ENCODE results near the gene ALAD. TPM values are rescaled to one million over a fixed set of nuclear protein-coding genes. Genes with fewer than 3 reads are reported as not detected.

Gene ALAD
- total RNA-seq, 1 experiment from 2014 or later = 8.9 TPM

- intact Hi-C loops (cut with micrococcal nuclease; ENCODE audit: unreplicated experiment) = no loop called here
- no peak for DNase-seq (ENCODE audit: low read depth, low spot score)
- ChIA-PET POLR2A (no interaction called here), CTCF (no interaction called here)
- Histone ChIP-seq H3K9me3 (ENCODE audit: control insufficient read depth, insufficient read depth, low read depth, low read length) (no peaks in the 10 kb centered on the region), H3K27me3 (ENCODE audit: control insufficient read depth, insufficient read depth, low read length) (no peaks in the 10 kb centered on the region), H3K4me1 (ENCODE audit: control insufficient read depth, insufficient read depth, low read length) (no peaks in the 10 kb centered on the region), H3K36me3 (ENCODE audit: control insufficient read depth, insufficient read depth, low read length) (no peaks in the 10 kb centered on the region), H3K27ac (ENCODE audit: low read length) (no peak overlapping the region), H3K4me3 (ENCODE audit: low read depth in 2 of 2, low read length in 2 of 2) (no peak overlapping the region)
- TF ChIP-seq REST (IDR thresholded peaks at IDR 0.05; ENCODE audit: insufficient read depth in 1 of 2, low read depth in 2 of 2, low read length in 1 of 2) (no peak), SIN3A (IDR thresholded peaks at IDR 0.05; ENCODE audit: borderline replicate concordance, insufficient read depth, low read depth, low read length) (no peak), CTCF (IDR thresholded peaks at IDR 0.05) (no peak), TCF7L2 (IDR thresholded peaks at IDR 0.05; ENCODE audit: low read depth, low read length) (no peak), POLR2AphosphoS5 (IDR thresholded peaks at IDR 0.05; ENCODE audit: low read depth, low read length) (no peak)
- no peak for ATAC-seq
- in situ Hi-C loops (cut with HindIII; ENCODE audit: low pct_unique_long_range_greater_than_20kb, low sequenced_read_pairs) = no loop called here
- no TSS peak for BruUV-seq (replicated peaks)
These were observed 11.6 kb downstream of the ALAD start for GRCh38 chr9:113389451-113389850.

- Histone ChIP-seq H3K36me3 (ENCODE audit: control insufficient read depth, insufficient read depth, low read length) (no peaks in the 10 kb centered on the region), H3K27me3 (ENCODE audit: control insufficient read depth, insufficient read depth, low read length) (no peaks in the 10 kb centered on the region), H3K27ac (ENCODE audit: low read length) (no peak overlapping the region), H3K9me3 (ENCODE audit: control insufficient read depth, insufficient read depth, low read depth, low read length) (no peaks in the 10 kb centered on the region), H3K4me3 (ENCODE audit: low read depth in 2 of 2, low read length in 2 of 2) (no peak overlapping the region), H3K4me1 (ENCODE audit: control insufficient read depth, insufficient read depth, low read length) (no peaks in the 10 kb centered on the region)
- in situ Hi-C loops (cut with HindIII; ENCODE audit: low pct_unique_long_range_greater_than_20kb, low sequenced_read_pairs) = no loop called here
- TF ChIP-seq TCF7L2 (IDR thresholded peaks at IDR 0.05; ENCODE audit: low read depth, low read length) = no peak
- TF ChIP-seq CTCF (IDR thresholded peaks at IDR 0.05) = no peak
- no peak for TF ChIP-seq REST (IDR thresholded peaks at IDR 0.05; ENCODE audit: insufficient read depth in 1 of 2, low read depth in 2 of 2, low read length in 1 of 2)
- no peak for TF ChIP-seq POLR2AphosphoS5 (IDR thresholded peaks at IDR 0.05; ENCODE audit: low read depth, low read length)
- DNase-seq (ENCODE audit: low read depth, low spot score) (no peak), ATAC-seq (no peak)
- POLR2A ChIA-PET = no interaction called here
- CTCF ChIA-PET = no interaction called here
- intact Hi-C loops (cut with micrococcal nuclease; ENCODE audit: unreplicated experiment) = no loop called here
- no TSS peak for BruUV-seq (replicated peaks)
These were observed 12.3 kb downstream of the ALAD start for GRCh38 chr9:113388833-113389232.

Measured in Panc1 (cell line).